Right cardiac atrium (tissue), 5 donors: ENCODE data around the gene ARHGEF26. TPM values are rescaled to one million over a fixed set of nuclear protein-coding genes. Genes with fewer than 3 reads are reported as not detected.
"Not testable (repeated sequence)": the region's sequence is repeated elsewhere in the genome, so short reads cannot be mapped to it uniquely, and the experiment has no call there.

Experiments used
- ATAC-seq, 2 donors: fragments of 200-7000 bp; cut with Tn5 transposase; one replicate each; pipeline versions ENCODE4 v1.8.0 to v1.9.1; 2020; ENCODE audit warnings: moderate library complexity in 2 of 2, mild to moderate bottlenecking in 1 of 2
- DNase-seq, 3 donors: peaks; one replicate each; pipeline ENCODE4 v3.0.0-alpha.2; 2020
- H3K27ac ChIP-seq: one replicate; pipeline ENCODE4 v1.5.1; 2013; ENCODE audit warnings: mild to moderate bottlenecking, low read length, control low read depth, moderate library complexity
- H3K27me3 ChIP-seq: one replicate; pipeline ENCODE4 v1.6.1; 2013; ENCODE audit not compliant: control insufficient read depth, insufficient read depth
- H3K4me1 ChIP-seq: one replicate; pipeline ENCODE4 v1.6.1; 2013; ENCODE audit warnings: low read length; ENCODE audit not compliant: control insufficient read depth, insufficient read depth
- H3K4me3 ChIP-seq: one replicate; pipeline ENCODE4 v1.5.1; 2013; ENCODE audit warnings: low read length, control low read depth
- H3K9me3 ChIP-seq: one replicate; pipeline ENCODE4 v1.6.1; 2013; ENCODE audit warnings: low read length; ENCODE audit not compliant: control insufficient read depth
- WGBS: extraction: QIAGEN DNeasy Blood & Tissue Kit; methylation state at CpG from one replicate; pipeline ENCODE4 v1.1.7; 2013; 5-methylcytosine and 5-hydroxymethylcytosine counted together
- intact Hi-C, 4 donors: fragments of 100-400 bp; cut with DNase I; formaldehyde crosslinking; loops; one replicate each; pipeline versions ENCODE4 v1.11.0 to v1.14.0; 2022 to 2023
- long read RNA-seq, 4 donors: library from polyadenylated mRNA; unstranded; transcript quantifications; one replicate each; pipeline ENCODE4 v2.0.0, GENCODE V29; 2020 to 2021
- polyA plus RNA-seq: library from polyadenylated mRNA; stranded (reverse); fragments of 200-250 nt; gene quantifications from one replicate; pipeline ENCODE4 v1.2.3, GENCODE V29; 2013
- total RNA-seq, 4 donors: library from RNA; stranded (reverse); fragmentation: NEBNext Ultra II Directional; extraction: Animal tissue kit (Norgen Biotek cat#: 25700); gene quantifications; one replicate each; pipeline ENCODE4 v1.2.1, GENCODE V29; 2021
- donor health status: healthy with polysubstance abuse.
- donor health status: DM: no; HTN: yes; CAD: no.
- donor health status: DM: no; HTN: no; CAD: no.
- donor health status: DM: no; HTN: yes; CAD: no; lungs with severe emphysema.
- donor health status: DM: yes; HTN: yes; CAD: no.

The ARHGEF26 gene, protein sequence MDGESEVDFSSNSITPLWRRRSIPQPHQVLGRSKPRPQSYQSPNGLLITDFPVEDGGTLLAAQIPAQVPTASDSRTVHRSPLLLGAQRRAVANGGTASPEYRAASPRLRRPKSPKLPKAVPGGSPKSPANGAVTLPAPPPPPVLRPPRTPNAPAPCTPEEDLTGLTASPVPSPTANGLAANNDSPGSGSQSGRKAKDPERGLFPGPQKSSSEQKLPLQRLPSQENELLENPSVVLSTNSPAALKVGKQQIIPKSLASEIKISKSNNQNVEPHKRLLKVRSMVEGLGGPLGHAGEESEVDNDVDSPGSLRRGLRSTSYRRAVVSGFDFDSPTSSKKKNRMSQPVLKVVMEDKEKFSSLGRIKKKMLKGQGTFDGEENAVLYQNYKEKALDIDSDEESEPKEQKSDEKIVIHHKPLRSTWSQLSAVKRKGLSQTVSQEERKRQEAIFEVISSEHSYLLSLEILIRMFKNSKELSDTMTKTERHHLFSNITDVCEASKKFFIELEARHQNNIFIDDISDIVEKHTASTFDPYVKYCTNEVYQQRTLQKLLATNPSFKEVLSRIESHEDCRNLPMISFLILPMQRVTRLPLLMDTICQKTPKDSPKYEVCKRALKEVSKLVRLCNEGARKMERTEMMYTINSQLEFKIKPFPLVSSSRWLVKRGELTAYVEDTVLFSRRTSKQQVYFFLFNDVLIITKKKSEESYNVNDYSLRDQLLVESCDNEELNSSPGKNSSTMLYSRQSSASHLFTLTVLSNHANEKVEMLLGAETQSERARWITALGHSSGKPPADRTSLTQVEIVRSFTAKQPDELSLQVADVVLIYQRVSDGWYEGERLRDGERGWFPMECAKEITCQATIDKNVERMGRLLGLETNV
- 1 to 10 TPM; 3.3 to 7.5 (median 5.4) TPM for total RNA-seq
- 3.5 TPM for polyA plus RNA-seq
- long read RNA-seq, donor 1, partial matches to known transcripts: 5 of 13 reads
- long read RNA-seq, donor 1, other reads (novel, unspliced or antisense): 5 of 13 reads
- long read RNA-seq, donor 2, partial matches to known transcripts: 2 of 2 reads
- long read RNA-seq, donor 2, other reads (novel, unspliced or antisense): 0 of 2 reads
- long read RNA-seq, donor 3, partial matches to known transcripts: 14 of 20 reads
- long read RNA-seq, donor 3, other reads (novel, unspliced or antisense): 3 of 20 reads
- long read RNA-seq, donor 4, partial matches to known transcripts: 1 of 6 reads
- long read RNA-seq, donor 4, other reads (novel, unspliced or antisense): 1 of 6 reads

DNA sequence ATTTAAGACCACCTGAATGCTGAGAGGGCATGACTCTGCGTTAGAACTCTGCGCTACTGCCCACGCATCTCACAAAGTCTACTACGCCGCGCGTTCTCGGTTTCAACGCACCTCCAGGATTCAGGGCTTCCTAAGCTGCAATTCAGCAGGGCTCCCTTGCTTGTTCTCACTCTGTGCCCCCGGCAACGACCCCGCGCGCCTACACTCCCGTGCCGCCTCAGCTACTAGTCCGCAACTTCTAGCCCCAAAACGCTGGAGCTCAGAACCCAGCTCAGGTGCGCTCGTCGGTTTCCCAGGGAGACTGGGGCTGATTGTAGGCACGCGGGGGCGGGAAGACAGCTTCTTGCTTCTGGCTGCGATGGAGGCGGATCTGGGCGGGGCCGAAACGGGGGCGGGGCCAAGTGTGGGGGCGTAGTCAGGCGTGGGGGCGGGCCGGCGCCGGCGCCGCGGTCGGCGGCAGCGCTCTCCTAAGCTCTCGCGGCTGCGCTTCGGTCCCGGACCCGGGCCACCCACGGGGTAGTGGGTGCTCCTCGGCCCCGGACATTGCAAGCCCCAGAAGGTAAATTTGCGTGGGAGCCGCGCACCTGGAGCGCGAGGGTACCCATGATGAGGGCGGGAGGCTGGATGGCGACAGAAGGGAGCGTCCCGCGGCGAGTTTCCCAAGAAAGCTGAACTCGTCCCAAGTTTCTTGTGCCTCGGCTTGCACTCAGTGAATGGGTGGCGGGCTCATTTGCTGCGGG is at the start of gene ARHGEF26:
Gene ARHGEF26, plus strand, starts transcription at position 430 of the 740 bp plus-strand sequence. CDS start 603 bp downstream, outside the sequence.
- peak; percentile 97 to 98 for ATAC-seq
- peak; percentile 87 to 95 (median 95) for DNase-seq
- Histone ChIP-seq H3K27ac (no peak within 1 kb of the TSS), H3K4me1 (no peaks in the 10 kb centered on the region), H3K4me3 (peak within 1 kb of the TSS; percentile 63), H3K27me3 (no peaks in the 10 kb centered on the region), H3K9me3 (no peaks in the 10 kb centered on the region)
- under 1% methylated on average over 66 of the region's 66 CpGs for WGBS
- intact Hi-C loops: loop anchor here in 2 of 4 donors (10.0 kb wide), 2 partner anchors 124 to 134 kb away; no protein-coding TSS in a partner anchor

DNA sequence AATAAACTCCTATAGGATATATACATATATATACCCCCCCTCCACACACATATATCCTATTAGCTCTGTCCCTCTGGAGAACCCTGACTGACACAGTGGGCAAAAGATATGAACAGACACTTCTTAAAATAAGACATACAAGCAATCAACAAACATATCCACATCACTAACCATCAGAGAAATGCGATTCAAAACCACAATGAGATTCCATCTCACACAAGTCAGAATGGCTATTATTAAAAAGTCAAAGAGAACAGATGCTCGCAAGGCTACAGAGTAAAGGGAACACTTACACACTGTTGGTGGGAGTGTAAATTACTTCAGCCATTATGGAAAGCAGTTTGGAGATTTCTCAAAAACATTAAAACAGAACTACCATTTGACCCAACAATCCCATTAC is 46.2 kb upstream of the ARHGEF26 start:
- intact Hi-C loops: no loop called here
- 97% methylated on average over 2 of the region's 2 CpGs for WGBS
- no peak overlapping the region for H3K4me3 ChIP-seq
- H3K9me3 ChIP-seq: no peaks in the 10 kb centered on the region
- DNase-seq (no peak), ATAC-seq (no peak)
- H3K4me1 ChIP-seq: no peaks in the 10 kb centered on the region
- no peaks in the 10 kb centered on the region for H3K27me3 ChIP-seq
- no peak overlapping the region for H3K27ac ChIP-seq

DNA sequence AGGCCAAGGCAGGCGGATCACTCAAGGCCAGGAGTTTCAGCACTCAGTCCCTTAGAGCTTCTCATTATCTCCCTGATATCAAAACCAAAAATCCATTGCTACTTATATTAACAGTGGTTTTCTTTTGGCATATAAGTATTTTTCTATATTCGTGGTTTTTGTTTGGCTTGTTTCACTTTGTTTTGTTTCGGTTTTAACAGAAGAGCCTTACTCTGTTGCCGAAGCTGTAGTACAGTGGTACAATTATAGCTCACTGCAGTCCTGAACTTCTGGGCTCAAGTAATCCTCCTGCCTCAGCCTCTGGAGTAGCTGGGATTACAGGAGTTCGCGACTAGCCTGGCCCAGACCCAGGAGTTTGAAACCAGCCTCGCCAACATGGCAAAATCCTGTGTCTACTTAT is 42.5 kb upstream of the ARHGEF26 start:
- DNase-seq (no peak), ATAC-seq (no peak)
- Histone ChIP-seq H3K27ac (no peak overlapping the region), H3K27me3 (no peaks in the 10 kb centered on the region), H3K9me3 (no peaks in the 10 kb centered on the region), H3K4me1 (no peaks in the 10 kb centered on the region), H3K4me3 (no peak overlapping the region)
- WGBS: 76% methylated on average over 7 of the region's 7 CpGs
- intact Hi-C loops: no loop called here

- WGBS: 72% methylated on average over 2 of the region's 2 CpGs
- Histone ChIP-seq H3K4me1 (no peaks in the 10 kb centered on the region), H3K9me3 (no peaks in the 10 kb centered on the region), H3K27me3 (no peaks in the 10 kb centered on the region), H3K4me3 (no peak overlapping the region), H3K27ac (no peak overlapping the region)
- intact Hi-C loops: no loop called here
- no peak for DNase-seq
- ATAC-seq: no peak
These were observed 39.9 kb upstream of the ARHGEF26 start for GRCh38 chr3:154081305-154081704.

GRCh38 chr3:154085071-154085470 is 36.1 kb upstream of the ARHGEF26 start:
- intact Hi-C loops: no loop called here
- no peaks in the 10 kb centered on the region for H3K27me3 ChIP-seq
- H3K4me3 ChIP-seq: no peak overlapping the region
- WGBS: 96% methylated on average over 1 of the region's 1 CpG
- no peak for ATAC-seq
- H3K4me1 ChIP-seq: no peaks in the 10 kb centered on the region
- no peak for DNase-seq
- no peaks in the 10 kb centered on the region for H3K9me3 ChIP-seq
- no peak overlapping the region for H3K27ac ChIP-seq

GRCh38 chr3:154085799-154086198 is 35.4 kb upstream of the ARHGEF26 start:
- ATAC-seq: no peak

DNA sequence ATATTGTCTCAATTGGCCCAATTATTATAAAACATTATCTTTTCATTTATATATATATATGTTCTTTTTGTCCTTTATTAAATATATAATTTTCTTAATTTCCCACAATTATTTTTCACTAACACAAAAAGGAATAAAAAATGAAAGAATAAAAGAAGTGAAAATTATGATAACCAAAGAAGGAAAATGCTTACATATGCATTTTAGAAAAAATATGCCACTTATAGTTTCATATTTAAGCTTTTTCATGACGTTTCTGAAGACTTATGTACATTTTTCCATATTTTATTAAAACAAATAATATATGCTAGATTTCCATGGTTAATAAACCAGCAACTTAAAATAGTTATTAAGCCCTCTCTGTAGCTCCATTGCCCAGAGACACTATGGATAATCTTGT is 34.9 kb upstream of the ARHGEF26 start:
- intact Hi-C loops: no loop called here
- Histone ChIP-seq H3K27ac (no peak overlapping the region), H3K9me3 (no peaks in the 10 kb centered on the region), H3K27me3 (no peaks in the 10 kb centered on the region), H3K4me1 (no peaks in the 10 kb centered on the region), H3K4me3 (no peak overlapping the region)
- DNase-seq (no peak), ATAC-seq (no peak)
- WGBS: 79% methylated on average over 1 of the region's 1 CpG

More at GRCh38 chr3:154085799-154086198, 35.4 kb upstream of the ARHGEF26 start:
- H3K27me3 ChIP-seq: no peaks in the 10 kb centered on the region
- WGBS: 85% methylated on average over 4 of the region's 4 CpGs
- H3K4me3 ChIP-seq: no peak overlapping the region
- H3K27ac ChIP-seq: no peak overlapping the region
- no peaks in the 10 kb centered on the region for H3K4me1 ChIP-seq
- H3K9me3 ChIP-seq: no peaks in the 10 kb centered on the region
- DNase-seq: no peak
- intact Hi-C loops: no loop called here

DNA sequence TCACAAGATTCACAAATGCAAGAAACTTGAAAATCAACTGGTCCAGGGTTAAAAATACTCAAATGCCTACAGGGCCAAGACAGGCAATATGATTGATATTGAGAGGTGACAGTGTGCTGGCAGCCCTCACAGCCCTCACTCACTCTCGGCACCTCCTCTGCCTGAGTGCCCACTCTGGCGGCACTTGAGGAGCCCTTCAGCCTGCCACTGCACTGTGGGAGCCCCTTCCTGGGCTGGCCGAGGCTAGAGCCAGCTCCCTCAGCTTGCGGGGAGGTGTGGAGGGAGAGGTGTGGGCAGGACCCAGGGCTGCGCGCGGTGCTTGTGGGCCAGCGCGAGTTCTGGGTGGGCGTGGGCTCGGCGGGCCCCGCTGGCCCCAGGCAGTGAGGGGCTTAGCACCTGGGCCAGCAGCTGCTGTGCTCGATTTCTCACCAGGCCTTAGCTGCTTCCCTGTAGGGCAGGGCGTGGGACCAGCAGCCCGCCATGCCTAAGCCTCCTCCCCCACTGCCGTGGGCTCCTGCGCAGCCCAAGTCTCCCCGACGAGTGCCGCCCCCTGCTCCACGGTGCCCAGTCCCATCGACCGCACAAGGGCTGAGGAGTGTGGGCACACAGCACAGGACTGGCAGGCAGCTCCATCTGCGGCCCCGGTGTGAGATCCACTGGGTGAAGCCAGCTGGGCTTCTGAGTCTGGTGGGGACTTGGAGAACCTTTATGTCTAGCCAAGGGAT is 33.3 kb upstream of the ARHGEF26 start:
- H3K27me3 ChIP-seq, DNase-seq, intact Hi-C loops, H3K27ac ChIP-seq, H3K9me3 ChIP-seq, H3K4me3 ChIP-seq, H3K4me1 ChIP-seq, ATAC-seq: not testable (repeated sequence)
- WGBS: 94% methylated on average over 26 of the region's 26 CpGs

DNA sequence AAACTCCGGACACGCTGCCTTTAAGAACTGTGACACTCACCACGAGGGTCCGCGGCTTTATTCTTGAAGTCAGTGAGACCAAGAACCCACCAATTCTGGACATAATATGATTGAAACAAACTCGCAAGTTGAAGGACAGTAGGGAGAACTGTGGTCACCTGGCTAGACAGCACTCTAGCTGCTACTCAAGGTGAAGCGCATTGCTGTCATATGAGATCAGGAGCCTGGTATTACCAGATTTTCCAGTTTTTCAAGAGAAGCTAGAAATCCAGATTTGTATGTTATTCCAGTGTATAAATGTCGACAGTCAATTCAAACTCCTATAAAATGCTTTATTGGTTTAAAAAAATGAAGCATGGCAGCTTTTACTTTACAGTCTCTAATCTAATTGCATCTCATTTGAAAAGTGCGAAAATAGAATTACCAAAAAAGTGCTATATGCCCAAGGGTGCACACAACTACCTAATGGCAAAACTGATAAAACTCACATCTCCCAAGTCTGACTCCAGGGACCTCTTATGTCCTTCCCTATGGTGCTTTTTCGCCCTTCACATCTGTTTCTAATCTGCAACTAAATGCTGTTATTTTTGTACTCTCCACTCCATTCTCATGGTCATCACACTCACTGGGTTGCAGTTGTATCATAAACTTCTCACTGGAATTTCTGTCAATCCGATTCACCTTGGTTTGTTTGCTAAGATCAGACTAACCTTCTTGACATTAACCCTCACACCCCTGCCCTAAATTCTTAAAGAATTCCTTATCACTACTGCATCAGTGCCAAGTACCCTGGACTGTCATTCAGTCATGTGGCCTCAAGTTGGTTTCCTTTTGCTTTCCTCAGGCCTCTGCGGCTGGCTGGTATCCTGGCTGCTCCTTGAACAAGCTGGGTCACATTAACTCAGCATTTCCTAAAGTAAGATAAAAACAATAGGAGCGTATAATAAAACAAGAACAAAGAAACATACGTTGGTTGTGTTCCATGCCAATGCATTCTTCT is 31.5 kb upstream of the ARHGEF26 start:
- Histone ChIP-seq H3K27ac (no peak overlapping the region), H3K4me1 (no peaks in the 10 kb centered on the region), H3K4me3 (no peak overlapping the region), H3K27me3 (no peaks in the 10 kb centered on the region), H3K9me3 (no peaks in the 10 kb centered on the region)
- DNase-seq (no peak), ATAC-seq (no peak)
- intact Hi-C loops: loop anchor here in 1 of 4 donors (10.0 kb wide), 1 partner anchor 165 kb away; no protein-coding TSS in a partner anchor
- WGBS: 75% methylated on average over 14 of the region's 14 CpGs
